Mucosa of descending colon (tissue), 3 donors: Measurements from ENCODE around the gene NR1I3. TPM values are rescaled to one million over a fixed set of nuclear protein-coding genes. Genes with fewer than 3 reads are reported as not detected.

ENCODE experiments used
- ATAC-seq: fragments of 200-7000 bp; cut with Tn5 transposase; one replicate; pipeline ENCODE4 v1.9.1; 2020; ENCODE audit warnings: mild to moderate bottlenecking, moderate library complexity
- DNase-seq, 3 donors: peaks; one replicate each; pipeline ENCODE4 v3.0.0-alpha.2; 2020
- H3K36me3 ChIP-seq: fragments of 200-600 bp; one replicate; pipeline ENCODE4 v1.8.0; 2021; ENCODE audit warnings: low read depth, mild to moderate bottlenecking
- H3K4me1 ChIP-seq: fragments of 200-600 bp; one replicate; pipeline ENCODE4 v1.8.0; 2021; ENCODE audit warnings: low read depth, mild to moderate bottlenecking
- H3K4me3 ChIP-seq: fragments of 200-600 bp; one replicate; pipeline ENCODE4 v1.8.0; 2021; ENCODE audit warnings: mild to moderate bottlenecking
- H3K9me3 ChIP-seq: fragments of 200-600 bp; one replicate; pipeline ENCODE4 v1.8.0; 2021; ENCODE audit warnings: mild to moderate bottlenecking
- intact Hi-C, 2 donors: fragments of 100-400 bp; cut with DNase I in 1 of 2; cut with micrococcal nuclease in 1 of 2; formaldehyde crosslinking; loops; one replicate each; pipeline versions ENCODE4 v1.11.0 to v1.11.1; 2022; cut with DNase I, micrococcal nuclease
- total RNA-seq, 3 donors: library from RNA; stranded (reverse); fragmentation: NEBNext Ultra II Directional in 2 of 3; extraction: Animal tissue kit (Norgen Biotek cat#: 25700) in 2 of 3; gene quantifications; one replicate each; pipeline versions ENCODE4 v1.2.1 to v1.2.4, GENCODE V29; 2021 to 2023
- TF ChIP-seq, protein P1 (sequence below): fragments of 200-600 bp; IDR thresholded peaks from one replicate; pipeline ENCODE4 v1.8.0; 2022; ENCODE audit warnings: antibody characterized with exemption, mild to moderate bottlenecking
- donor health status: DM: no; HTN: no; CAD: no; lungs with moderate emphysema.
- donor health status: DM: no; HTN: no; CAD: no.
- donor health status: DM: no; HTN: yes; CAD: no.

NR1I3 gene
- total RNA-seq, 3 donors from 2014 or later, result not detected

DNA sequence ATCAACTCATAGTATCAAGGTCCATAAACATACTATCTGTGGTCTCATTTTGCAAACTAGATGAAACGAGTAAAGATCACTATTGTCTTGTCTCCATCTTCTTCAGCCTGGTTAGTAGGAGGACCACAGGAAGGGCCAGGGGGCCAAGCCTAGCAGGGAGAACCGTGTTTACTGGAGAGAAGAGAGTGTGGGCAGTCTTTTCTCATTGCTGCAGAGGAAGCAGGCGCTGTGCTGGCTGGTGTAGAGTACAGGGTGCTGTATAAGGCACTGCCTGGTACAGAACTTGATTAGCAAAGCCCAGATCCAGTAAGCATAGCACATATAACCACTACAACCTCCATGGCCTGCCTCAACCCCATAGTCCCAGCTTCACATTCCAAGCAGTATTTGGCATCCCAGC lies 50.7 kb downstream of the NR1I3 start:
- intact Hi-C loops, result no loop called here
- no peak for DNase-seq
- no peak for ATAC-seq
- TF ChIP-seq, protein P1, sequence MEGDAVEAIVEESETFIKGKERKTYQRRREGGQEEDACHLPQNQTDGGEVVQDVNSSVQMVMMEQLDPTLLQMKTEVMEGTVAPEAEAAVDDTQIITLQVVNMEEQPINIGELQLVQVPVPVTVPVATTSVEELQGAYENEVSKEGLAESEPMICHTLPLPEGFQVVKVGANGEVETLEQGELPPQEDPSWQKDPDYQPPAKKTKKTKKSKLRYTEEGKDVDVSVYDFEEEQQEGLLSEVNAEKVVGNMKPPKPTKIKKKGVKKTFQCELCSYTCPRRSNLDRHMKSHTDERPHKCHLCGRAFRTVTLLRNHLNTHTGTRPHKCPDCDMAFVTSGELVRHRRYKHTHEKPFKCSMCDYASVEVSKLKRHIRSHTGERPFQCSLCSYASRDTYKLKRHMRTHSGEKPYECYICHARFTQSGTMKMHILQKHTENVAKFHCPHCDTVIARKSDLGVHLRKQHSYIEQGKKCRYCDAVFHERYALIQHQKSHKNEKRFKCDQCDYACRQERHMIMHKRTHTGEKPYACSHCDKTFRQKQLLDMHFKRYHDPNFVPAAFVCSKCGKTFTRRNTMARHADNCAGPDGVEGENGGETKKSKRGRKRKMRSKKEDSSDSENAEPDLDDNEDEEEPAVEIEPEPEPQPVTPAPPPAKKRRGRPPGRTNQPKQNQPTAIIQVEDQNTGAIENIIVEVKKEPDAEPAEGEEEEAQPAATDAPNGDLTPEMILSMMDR, result no peak
- H3K4me1 ChIP-seq, result no peaks in the 10 kb centered on the region
- H3K4me3 ChIP-seq, result no peak overlapping the region
- no peaks in the 10 kb centered on the region for H3K9me3 ChIP-seq
- no peaks in the 10 kb centered on the region for H3K36me3 ChIP-seq

DNA sequence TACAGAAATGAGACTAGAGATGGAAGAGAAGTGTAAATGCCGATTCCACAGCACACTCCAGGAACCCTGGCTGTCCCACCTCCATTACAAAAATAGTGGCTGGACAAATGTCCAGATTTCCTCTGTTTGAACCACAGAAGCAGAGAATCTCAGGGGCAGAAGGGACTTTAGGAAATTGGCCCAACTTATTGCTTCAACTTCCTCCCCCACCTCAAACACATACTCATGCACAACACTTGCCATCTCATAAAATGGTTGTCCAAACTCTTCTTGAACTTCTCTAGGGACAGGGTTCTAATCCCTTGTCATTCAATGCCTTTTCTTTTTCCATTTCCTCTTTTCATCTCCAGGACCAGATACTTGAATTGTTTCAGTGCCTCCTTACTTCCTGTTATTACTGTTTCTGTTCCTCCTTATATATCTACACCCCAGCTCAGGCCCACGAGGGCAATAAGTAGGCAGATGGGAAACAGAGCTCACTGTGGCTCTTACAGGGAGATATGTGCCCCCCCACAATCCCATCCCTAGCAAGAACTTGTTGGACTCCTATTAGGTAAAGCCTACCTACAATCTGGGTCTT lies 52.2 kb downstream of the NR1I3 start:
- peak; percentile 35 for ATAC-seq
- no peak overlapping the region for H3K4me3 ChIP-seq
- TF ChIP-seq, protein P1, result no peak
- H3K4me1 ChIP-seq, result no peaks in the 10 kb centered on the region
- DNase-seq, result peak in 1 of 3 donors; percentile 16
- intact Hi-C loops, result no loop called here
- no peaks in the 10 kb centered on the region for H3K9me3 ChIP-seq
- H3K36me3 ChIP-seq, result no peaks in the 10 kb centered on the region

DNA sequence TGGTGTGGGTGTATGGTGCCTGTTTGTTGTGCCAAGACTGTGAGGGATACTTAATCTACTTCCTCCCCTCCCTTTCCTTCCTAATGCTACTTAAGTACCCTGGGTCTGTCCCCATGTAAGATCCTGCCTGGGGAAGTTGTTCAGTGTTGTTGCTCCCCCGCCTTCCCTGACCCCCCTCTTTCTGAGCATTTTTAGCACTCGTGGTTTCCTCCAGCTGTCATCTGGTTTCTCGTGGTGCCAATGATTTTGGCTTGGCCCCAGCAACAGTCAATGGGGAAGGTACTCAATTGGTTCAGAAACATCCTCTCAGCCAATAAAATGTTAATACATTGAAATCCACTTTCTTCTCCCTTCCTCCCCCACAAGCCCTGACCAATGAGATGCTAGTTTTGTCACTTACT lies 52.7 kb downstream of the NR1I3 start:
- H3K4me3 ChIP-seq, result no peak overlapping the region
- no peaks in the 10 kb centered on the region for H3K4me1 ChIP-seq
- TF ChIP-seq, protein P1, result no peak
- no peaks in the 10 kb centered on the region for H3K9me3 ChIP-seq
- intact Hi-C loops, result no loop called here
- ATAC-seq, result peak; percentile 81
- H3K36me3 ChIP-seq, result no peaks in the 10 kb centered on the region
- peak; percentile 57 to 77 (median 75) for DNase-seq

DNA sequence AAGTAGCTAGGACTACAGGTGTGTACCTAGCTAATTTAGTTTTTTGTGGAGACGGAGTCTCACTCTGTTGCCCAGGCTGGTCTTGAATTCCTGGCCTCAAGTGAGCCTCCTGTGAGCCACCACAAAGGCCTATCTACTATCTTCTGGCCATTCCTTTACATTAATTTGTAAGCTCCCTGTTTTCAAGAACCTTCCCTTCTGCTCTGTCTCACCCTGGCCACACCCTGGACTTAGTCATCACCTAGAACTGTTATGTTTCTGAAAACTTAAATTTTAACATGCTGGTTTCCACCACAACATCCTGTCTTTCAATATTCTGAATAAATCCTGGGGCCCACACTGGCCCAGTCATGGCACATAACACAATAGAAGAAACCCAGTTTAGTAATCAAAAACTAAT lies 55.8 kb downstream of the NR1I3 start:
- Histone ChIP-seq H3K4me1 (no peaks in the 10 kb centered on the region), H3K4me3 (no peak overlapping the region), H3K36me3 (no peaks in the 10 kb centered on the region), H3K9me3 (no peaks in the 10 kb centered on the region)
- TF ChIP-seq, protein P1, result no peak
- DNase-seq (no peak), ATAC-seq (peak; percentile 21)
- intact Hi-C loops, result no loop called here

DNA sequence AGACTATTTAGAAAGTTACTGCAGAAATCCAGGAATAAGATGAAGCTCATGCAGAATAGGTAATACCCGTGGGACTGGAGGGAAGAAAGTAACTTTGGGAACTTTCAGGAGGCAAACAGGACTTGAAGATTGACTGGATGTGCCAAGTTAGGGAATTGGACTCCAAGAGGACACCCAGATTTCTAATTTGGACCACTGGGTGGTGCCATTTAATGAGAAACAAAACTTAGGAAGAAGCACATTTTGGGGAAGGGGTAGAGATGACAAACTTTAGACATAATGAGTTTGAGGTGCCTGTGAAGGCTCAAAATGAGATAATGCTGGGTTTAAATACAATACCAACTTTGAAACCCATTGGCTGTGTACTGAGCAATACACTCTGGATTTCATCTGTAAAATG lies 57.4 kb downstream of the NR1I3 start:
- Histone ChIP-seq H3K4me3 (no peak overlapping the region), H3K36me3 (no peaks in the 10 kb centered on the region), H3K4me1 (peaks cover 8% of the 10 kb centered on the region), H3K9me3 (no peaks in the 10 kb centered on the region)
- intact Hi-C loops, result no loop called here
- TF ChIP-seq, protein P1, result no peak
- no peak for DNase-seq
- no peak for ATAC-seq

DNA sequence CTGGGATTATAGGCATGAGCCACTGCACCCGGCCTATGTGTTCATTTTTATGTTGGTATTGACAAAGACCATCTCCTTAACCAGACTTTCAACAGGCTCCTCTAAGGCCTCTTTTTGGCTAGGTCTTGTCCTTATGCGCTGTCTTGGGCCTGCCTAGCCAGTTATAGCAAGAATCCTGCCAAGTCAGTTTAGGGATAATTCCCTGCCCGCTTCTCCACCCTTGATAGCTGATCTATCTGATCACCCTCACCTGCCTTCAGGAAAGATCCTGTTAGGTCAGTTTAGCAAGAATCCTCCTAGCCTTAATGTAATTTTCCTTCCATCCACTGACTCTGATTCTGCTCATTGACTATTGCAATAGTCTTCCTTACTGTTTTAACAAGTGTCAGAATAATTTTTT lies 58.3 kb downstream of the NR1I3 start:
- H3K4me1 ChIP-seq, result peaks cover 8% of the 10 kb centered on the region
- TF ChIP-seq, protein P1, result no peak
- intact Hi-C loops, result no loop called here
- no peaks in the 10 kb centered on the region for H3K9me3 ChIP-seq
- H3K4me3 ChIP-seq, result no peak overlapping the region
- ATAC-seq, result no peak
- no peak for DNase-seq
- no peaks in the 10 kb centered on the region for H3K36me3 ChIP-seq
